Frontal cortex (tissue), 4 donors: ENCODE results near the gene PUSL1. TPM values are rescaled to one million over a fixed set of nuclear protein-coding genes. Genes with fewer than 3 reads are reported as not detected.

ENCODE experiments used
- DNase-seq, 2 donors: peaks; one replicate each; pipeline ENCODE4 v3.0.0; 2012; ENCODE audit warnings: low spot score in 2 of 2
- FAIRE-seq: peaks from 2 replicates; lab custom pipeline; 2012; peaks lifted over from hg19 to GRCh38; lab: Jason Lieb, UNC
- total RNA-seq: library from RNA; depleted of rRNA; stranded (reverse); fragments of >200 nt; gene quantifications from one replicate; pipeline ENCODE4 v1.2.3, GENCODE V29; 2014
- donor health status: control.
- donor health status: control.
- donor health status: control.

PUSL1 gene
- total RNA-seq, 1 donor from 2014 or later, result 6.5 TPM

- no peak for DNase-seq
- no peak for FAIRE-seq
These were observed 14.8 kb upstream of the PUSL1 start for GRCh38 chr1:1293263-1294249.

- DNase-seq (no peak), FAIRE-seq (no peak)
These were observed 14.0 kb upstream of the PUSL1 start for GRCh38 chr1:1294250-1294890.

DNA sequence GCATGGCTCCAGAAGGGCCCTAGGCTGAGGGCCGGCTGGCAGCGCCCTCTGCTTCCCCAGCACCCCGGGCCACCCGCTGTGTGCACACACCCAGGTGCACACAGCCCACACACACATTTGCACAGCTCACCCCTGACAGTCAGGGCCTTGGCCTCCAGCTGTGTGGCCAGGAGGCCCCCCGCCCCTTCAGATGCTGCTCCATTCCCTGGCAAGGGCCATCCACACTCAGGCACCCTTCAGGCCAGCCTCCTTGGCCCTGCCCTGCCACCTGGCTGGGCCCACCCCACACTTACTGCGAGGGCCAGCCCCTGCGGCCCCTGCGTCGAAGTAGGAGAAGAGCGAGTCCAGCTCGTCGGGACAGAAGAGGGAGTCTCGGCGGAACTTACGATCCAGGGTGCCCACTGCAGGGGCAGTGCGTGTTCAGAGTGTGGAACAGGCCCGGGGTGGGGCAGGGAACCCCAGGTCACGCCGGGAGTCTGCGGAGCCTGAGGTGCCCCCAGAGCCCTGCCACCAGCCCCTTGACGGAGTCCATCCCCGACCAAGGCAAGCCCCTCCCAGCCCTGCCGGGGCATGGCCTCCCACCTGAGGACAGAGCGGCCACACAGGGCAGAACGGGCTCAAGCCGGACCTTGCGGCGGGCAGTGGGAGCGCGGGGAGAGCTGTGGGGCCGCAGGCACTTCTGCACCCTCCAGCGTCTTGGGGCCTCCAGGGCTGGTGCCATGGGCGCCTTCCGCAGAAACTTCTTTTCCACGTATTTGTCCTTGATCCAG, 13.1 kb upstream of the PUSL1 start:
- FAIRE-seq, result no peak
- no peak for DNase-seq

DNA sequence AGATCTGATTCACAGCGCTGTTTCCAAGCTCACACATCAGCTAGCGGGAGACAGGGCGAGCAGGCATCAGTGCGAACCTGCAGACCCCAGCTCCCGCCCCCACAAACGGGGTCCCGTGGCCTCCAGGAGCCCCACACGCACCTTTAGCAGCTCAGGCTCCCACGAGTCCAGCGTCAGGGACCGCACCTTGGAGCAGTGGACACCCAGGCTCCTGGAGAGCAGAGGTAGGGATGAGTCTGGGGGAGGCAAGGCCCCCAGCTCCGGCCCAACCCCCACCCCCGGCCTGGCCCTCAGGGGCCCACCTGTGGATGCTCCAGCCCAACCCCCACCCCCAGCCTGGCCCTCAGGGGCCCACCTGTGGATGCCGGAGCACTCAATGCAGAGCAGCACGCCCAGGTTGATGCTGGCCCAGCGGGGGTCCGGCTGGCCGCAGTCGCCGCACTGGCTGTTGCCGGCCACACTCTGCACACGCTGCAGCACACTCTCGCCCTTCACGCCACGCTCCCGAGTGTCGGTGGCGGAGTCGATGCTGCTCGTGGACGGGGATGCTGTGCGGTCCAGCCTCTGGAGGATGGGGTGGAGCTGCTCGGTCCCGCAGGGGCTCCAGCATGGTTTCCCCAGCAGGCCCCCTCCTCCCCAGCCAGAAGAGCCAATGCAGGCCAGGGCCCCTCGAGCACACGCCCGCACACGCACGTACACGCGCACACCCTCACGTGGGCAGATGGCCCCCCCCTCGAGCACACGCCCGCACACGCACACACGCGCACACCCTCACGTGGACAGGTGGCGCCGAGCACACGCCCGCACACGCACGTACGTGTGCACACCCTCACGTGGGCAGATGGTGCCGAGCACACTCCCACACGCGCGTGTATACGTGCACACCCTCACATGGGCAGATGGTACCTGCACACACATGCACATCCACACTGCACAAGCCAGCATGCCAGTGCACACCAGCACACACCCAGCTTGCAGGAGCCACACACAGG, 12.0 kb upstream of the PUSL1 start:
- FAIRE-seq, result no peak
- DNase-seq, result no peak

DNA sequence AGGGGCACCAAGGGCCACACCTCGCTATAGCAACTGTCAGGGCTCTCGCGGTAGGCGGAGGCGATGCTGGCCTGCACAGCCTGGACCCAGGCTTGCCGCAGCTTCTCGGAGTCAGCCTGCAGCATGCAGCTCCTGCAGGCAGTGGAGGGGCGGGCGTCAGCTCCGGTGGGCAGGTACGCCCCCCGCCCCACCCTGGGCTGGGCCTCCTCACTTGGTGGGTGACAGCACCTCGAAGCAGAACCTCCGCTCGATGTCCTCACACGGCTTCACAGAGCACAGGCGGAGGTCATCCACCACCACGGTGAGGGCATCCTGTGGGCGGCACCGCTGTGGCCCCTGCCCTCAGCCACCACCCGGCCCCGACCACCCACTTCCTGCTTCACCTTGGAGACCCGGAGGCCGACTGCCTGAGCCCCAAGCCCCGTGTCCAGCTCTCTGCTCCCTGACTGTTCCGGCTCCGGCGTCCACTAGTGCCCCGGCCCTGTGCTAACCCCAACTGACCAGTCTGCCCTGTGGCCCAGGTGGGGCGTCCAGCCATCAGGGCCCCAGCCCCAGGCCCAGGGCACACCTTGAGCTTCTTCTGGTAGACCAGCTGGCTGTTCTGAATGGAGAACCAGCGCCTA, 10.5 kb upstream of the PUSL1 start:
- DNase-seq (no peak), FAIRE-seq (no peak)

DNA sequence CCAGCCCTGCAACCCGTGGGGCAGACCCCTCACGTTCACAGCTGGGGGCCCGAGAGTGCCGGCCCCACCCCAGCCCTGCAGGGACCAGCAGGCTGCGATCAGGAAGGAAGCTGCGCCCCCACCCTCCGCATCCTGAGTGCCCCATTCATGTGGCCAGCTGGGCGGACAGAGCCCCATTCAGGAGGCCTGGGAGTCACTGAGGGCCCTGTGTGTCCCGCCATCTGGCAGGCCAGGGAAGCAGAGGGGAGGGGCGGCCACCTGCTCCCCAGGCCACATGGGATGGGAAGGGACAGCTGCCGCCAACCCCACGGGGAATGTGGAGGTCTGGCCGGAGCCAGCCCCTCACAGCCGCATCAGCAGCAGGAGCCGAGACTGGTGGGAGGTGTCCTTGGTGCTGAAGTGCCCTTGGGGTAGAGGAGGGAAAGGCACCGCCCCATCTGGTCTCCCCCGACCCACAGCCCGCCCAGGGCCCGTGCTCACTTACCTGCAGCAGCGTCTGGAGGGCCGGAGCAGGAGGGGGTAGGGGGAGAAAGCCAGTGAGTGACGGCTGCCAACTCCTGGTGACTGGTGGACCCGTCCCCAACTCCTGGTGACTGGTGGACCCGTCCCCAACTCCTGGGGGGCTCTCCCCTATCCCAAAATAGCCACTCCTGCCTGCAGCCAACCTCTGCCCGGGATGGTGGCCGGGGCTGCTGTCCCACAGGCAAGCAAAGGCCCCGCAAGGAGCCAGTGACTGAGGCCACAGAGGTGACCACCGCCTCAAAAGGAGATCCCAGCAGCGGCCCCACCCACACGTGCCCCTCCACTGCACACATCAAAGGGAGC, 9.3 kb upstream of the PUSL1 start:
- peak; percentile 53 for FAIRE-seq

GRCh38 chr1:1299686-1300351, 8.6 kb upstream of the PUSL1 start:
- FAIRE-seq (no peak), DNase-seq (no peak)

More for the DNA sequence above, 9.3 kb upstream of the PUSL1 start:
- peak; percentile 77 to 94 for DNase-seq

GRCh38 chr1:1300352-1300739, 8.1 kb upstream of the PUSL1 start:
- FAIRE-seq (no peak), DNase-seq (no peak)

- DNase-seq, result no peak
- FAIRE-seq, result no peak
These were observed 6.4 kb upstream of the PUSL1 start for GRCh38 chr1:1302006-1302430.

- FAIRE-seq (no peak), DNase-seq (no peak)
These were observed 5.4 kb upstream of the PUSL1 start for GRCh38 chr1:1302951-1303509.

DNA sequence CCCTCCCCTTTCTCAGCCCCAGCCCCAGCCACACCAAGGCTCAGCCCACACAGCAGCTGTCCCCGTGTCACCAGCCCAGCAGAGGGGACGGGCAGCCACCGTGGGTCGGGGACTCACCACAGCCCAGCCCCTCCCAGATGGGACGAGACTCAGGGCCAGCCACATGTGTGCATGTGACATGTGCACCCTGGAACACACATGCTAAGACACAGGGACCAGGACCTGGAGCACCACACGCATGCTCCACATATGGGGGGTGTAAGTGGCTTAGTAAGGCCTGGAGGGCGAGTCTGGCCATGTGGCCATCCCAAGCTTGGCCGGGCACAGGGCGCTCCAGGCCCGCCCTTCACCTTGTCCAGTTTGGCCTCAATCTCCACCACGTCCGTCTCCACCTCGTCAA, 4.7 kb upstream of the PUSL1 start:
- DNase-seq (no peak), FAIRE-seq (no peak)

DNA sequence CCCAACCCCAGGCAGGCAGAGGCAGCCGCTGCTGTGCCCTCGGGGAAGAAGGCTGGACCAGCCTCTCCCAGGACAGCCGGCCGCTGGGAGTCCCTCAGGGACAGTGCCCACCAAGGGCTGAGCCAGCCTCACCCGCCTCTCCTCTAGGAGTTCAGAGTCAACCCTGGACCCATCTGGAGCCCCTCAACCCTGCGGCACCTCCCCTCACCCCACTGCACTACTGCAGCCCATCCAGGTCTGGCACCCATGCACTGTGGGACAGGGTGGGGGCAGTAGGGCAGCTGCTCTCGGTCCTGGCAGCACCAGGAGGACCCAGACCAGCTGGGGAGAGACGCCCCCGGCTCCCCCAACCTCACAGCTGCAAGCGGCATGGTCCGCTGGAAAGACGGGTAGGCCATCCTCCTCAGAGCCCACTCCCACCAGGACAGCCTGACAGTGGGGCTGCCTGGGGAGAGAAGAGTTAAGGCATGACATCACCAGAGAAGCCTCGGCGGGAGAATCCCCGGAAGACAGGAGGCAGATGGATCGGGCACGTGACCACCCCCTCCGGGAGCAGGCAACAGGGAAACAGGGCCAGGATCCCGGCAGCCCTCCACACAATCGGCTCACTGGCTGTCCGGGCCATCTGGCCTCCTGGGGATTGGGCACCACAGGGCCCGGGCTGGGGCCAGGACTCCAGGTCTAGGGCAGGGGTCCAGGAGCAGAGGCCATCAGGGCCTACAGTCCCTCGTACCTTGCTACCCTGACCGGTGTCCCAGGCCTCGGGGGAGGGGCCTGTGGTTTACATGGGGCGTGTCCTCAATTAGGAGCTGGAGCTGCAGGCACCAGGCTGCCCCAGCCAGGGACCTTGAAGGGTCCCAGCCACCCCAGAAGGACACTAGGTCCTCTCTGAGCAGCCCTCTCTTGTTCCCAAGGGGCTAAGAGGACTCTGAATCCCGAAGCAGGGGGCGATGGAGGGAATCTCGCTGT, 3.8 kb upstream of the PUSL1 start:
- no peak for FAIRE-seq

DNA sequence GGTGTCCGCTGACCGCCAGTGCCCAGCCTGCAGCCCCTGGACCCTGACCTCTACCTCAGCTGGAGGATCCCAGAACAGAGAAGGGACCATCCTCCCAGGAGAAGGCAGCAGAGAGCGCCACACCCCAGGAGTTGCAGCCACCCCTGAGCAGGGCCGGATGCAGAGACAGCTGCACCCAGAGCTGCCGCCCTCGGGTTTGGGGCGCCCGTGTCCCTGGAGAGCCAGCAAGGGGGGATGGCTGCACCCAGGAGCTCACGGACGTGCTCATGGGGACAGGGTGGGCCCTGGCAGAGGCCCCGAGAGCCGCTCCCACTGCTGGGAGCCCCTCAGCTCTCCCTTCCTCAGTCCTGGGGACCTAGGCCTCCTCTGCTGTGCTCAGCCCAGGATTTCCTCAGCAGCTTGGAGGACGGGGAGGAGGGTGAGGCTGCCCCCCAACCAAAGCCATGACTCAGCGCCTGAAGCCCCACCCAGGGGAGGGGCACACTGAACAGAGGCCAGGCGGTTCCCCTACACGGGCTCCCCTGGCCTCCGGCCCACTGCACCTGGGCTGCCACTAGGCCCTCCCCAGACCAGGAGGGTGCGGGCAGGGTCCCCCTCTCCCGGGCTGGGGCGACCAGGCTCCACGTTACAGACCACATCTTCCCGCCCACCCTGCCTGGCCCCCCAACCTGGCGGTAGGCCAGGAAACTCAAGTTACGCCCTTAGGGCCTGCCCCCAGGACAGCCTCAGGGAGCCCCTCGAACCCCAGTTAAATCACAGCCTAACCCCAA, 2.9 kb upstream of the PUSL1 start:
- FAIRE-seq, result no peak
- DNase-seq, result peak in 1 of 2 donors; percentile 64

More for the DNA sequence above, 3.8 kb upstream of the PUSL1 start:
- peak; percentile 84 to 89 for DNase-seq

DNA sequence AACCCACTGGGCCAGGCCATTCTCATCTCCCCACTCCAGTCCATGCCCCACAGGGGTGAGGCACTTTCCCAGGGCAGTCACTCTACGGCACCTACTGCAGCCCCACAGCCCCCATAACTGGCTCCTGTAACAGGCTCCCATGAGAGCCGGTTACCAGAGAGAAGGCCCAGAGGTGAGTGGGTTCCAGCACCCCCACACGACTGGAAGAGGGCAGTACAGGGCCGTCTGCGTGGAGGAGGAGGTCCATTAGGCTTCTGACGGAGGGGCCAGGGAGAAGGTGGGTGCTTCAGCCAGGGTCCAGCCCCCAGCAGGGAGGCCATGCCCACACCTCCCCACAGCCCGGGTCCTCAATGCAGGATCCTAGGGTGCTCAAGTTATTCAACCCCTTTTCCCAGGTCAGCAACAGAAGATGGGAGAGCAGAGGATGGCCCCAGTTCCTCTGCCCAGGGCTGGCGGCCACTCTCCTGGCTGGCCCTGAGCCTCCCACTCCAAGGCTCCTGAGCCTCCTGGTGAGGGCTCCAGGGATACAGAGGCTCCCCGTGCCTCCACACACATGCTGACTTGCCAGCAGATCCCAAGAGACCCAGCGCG, 2.2 kb upstream of the PUSL1 start:
- DNase-seq, result no peak
- FAIRE-seq, result no peak
